Measurements from ENCODE around the gene RHOA.

The RHOA gene

GRCh38 chr3:49415931-49416601 is 4.3 kb upstream of the RHOA start:
- no CpG with 5 or more reads among the region's 4 CpGs for WGBS (ENCODE audit: extremely low coverage, insufficient coverage, insufficient read length)
- H4K91ac ChIP-seq (ENCODE audit: low read depth, low read length): no peak overlapping the region
- H2BK12ac ChIP-seq (ENCODE audit: low read length): no peak overlapping the region
- H3K4me3 ChIP-seq (ENCODE audit: low read depth, low read length): no peak overlapping the region
- H3K4me2 ChIP-seq (ENCODE audit: low read length): no peak overlapping the region
- peaks cover 2 to 11% of the 10 kb centered on the region in 2 experiments for H3K36me3 ChIP-seq (ENCODE audit: control insufficient read depth in 1 of 2, insufficient read depth in 2 of 2, low read length in 2 of 2)
- peaks cover 11% of the 10 kb centered on the region for H3K79me2 ChIP-seq (ENCODE audit: control insufficient read depth, insufficient read depth, low read length, poor library complexity)
- peak; percentile 94 for DNase-seq
- no peak overlapping the region for H4K12ac ChIP-seq (ENCODE audit: low read depth, low read length)
- H3K18ac ChIP-seq (ENCODE audit: low read length): no peak overlapping the region
- no peak overlapping the region for H3K9ac ChIP-seq (ENCODE audit: low read length)
- H4K8ac ChIP-seq (ENCODE audit: low read depth, low read length): no peak overlapping the region
- H3K27me3 ChIP-seq (ENCODE audit: insufficient read depth, low read length): no peaks in the 10 kb centered on the region
- H2AK5ac ChIP-seq (ENCODE audit: low read length): no peak overlapping the region
- peaks cover 33 to 38% of the 10 kb centered on the region in 2 experiments for H3K4me1 ChIP-seq (ENCODE audit: control insufficient read depth in 1 of 2, insufficient read depth in 2 of 2, low read length in 2 of 2)
- no peak overlapping the region for H2BK5ac ChIP-seq (ENCODE audit: low read depth, low read length, poor library complexity)
- no peak overlapping the region for H3K14ac ChIP-seq (ENCODE audit: low read length)
- H2AFZ ChIP-seq (ENCODE audit: insufficient read depth, low read length, poor library complexity): no peak overlapping the region
- no peak overlapping the region for H3K27ac ChIP-seq (ENCODE audit: low read depth, low read length)
- peaks cover 22% of the 10 kb centered on the region for H3K79me1 ChIP-seq (ENCODE audit: low read length)
- no peak overlapping the region for H3K23ac ChIP-seq (ENCODE audit: low read length)
- H3K4ac ChIP-seq (ENCODE audit: low read depth, low read length): no peak overlapping the region
- H3K9me3 ChIP-seq (ENCODE audit: insufficient read depth, low read depth, low read length): peaks cover 2% of the 10 kb centered on the region
- no peak overlapping the region for H2BK120ac ChIP-seq (ENCODE audit: insufficient read depth, low read length, poor library complexity)

DNA sequence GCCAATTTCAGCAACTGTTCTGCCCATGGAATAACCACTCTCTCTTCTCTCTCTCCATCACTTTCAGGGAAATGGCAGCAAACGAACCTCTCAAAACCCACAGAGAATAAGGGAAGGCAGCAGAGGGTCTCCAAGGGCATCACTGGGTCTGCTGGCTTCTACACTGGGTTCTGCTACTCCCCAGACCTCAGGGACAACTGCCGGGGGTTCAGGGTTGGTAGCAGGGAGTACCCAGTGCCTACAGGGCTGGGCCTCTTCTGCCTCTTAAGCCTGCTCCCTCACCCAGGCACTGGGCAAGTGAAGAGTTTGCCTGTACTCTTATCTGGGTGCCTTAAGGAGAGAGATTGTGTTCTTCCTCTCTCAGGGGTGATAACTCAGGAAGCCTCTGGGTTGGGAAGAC is 3.0 kb upstream of the RHOA start:
- no CpG with 5 or more reads among the region's 2 CpGs for WGBS (ENCODE audit: extremely low coverage, insufficient coverage, insufficient read length)
- H3K14ac ChIP-seq (ENCODE audit: low read length): no peak overlapping the region
- no peak overlapping the region for H4K91ac ChIP-seq (ENCODE audit: low read depth, low read length)
- H3K9ac ChIP-seq (ENCODE audit: low read length): no peak overlapping the region
- H3K79me1 ChIP-seq (ENCODE audit: low read length): peaks cover 22% of the 10 kb centered on the region
- no peak overlapping the region for H2BK12ac ChIP-seq (ENCODE audit: low read length)
- no peak overlapping the region for H3K4me3 ChIP-seq (ENCODE audit: low read depth, low read length)
- no peak overlapping the region for H4K8ac ChIP-seq (ENCODE audit: low read depth, low read length)
- H3K27me3 ChIP-seq (ENCODE audit: insufficient read depth, low read length): no peaks in the 10 kb centered on the region
- H2BK5ac ChIP-seq (ENCODE audit: low read depth, low read length, poor library complexity): no peak overlapping the region
- H3K4me2 ChIP-seq (ENCODE audit: low read length): no peak overlapping the region
- H3K18ac ChIP-seq (ENCODE audit: low read length): no peak overlapping the region
- H4K12ac ChIP-seq (ENCODE audit: low read depth, low read length): no peak overlapping the region
- peaks cover 30 to 40% of the 10 kb centered on the region in 2 experiments for H3K4me1 ChIP-seq (ENCODE audit: control insufficient read depth in 1 of 2, insufficient read depth in 2 of 2, low read length in 2 of 2)
- DNase-seq: no peak
- peaks cover 2% of the 10 kb centered on the region for H3K9me3 ChIP-seq (ENCODE audit: insufficient read depth, low read depth, low read length)
- no peak overlapping the region for H3K27ac ChIP-seq (ENCODE audit: low read depth, low read length)
- H3K23ac ChIP-seq (ENCODE audit: low read length): no peak overlapping the region
- H2BK120ac ChIP-seq (ENCODE audit: insufficient read depth, low read length, poor library complexity): no peak overlapping the region
- no peak overlapping the region for H2AFZ ChIP-seq (ENCODE audit: insufficient read depth, low read length, poor library complexity)
- H3K36me3 ChIP-seq (ENCODE audit: control insufficient read depth in 1 of 2, insufficient read depth in 2 of 2, low read length in 2 of 2): peaks cover 2 to 11% of the 10 kb centered on the region in 2 experiments
- no peak overlapping the region for H2AK5ac ChIP-seq (ENCODE audit: low read length)
- peaks cover 13% of the 10 kb centered on the region for H3K79me2 ChIP-seq (ENCODE audit: control insufficient read depth, insufficient read depth, low read length, poor library complexity)
- H3K4ac ChIP-seq (ENCODE audit: low read depth, low read length): no peak overlapping the region

DNA sequence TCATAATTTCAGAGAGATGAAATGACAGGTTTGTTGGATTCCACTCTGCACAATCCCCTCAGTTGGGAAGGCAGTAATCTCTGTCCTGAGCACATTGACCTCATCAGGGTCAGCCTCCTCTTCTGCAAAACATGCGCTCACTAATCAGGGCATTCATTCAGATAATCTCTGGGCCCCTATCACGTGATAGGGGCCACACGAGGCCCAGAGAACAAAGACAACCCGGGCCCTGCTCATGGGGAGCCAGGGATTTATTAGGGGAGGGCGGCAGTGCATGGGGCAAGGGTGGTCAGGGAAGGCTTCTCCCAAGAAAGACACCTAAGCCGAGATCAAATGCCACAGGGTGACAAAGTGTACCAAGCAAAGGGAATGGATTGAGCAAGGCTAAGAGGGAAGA is 1.6 kb upstream of the RHOA start:
- Histone ChIP-seq H3K14ac (ENCODE audit: low read length) (no peak overlapping the region), H2BK120ac (ENCODE audit: insufficient read depth, low read length, poor library complexity) (no peak overlapping the region), H3K4ac (ENCODE audit: low read depth, low read length) (no peak overlapping the region), H3K79me1 (ENCODE audit: low read length) (peaks cover 19% of the 10 kb centered on the region), H2AFZ (ENCODE audit: insufficient read depth, low read length, poor library complexity) (no peak overlapping the region), H4K12ac (ENCODE audit: low read depth, low read length) (no peak overlapping the region), H3K4me1 (ENCODE audit: control insufficient read depth in 1 of 2, insufficient read depth in 2 of 2, low read length in 2 of 2) (peaks cover 23 to 34% of the 10 kb centered on the region in 2 experiments), H4K91ac (ENCODE audit: low read depth, low read length) (no peak overlapping the region), H3K18ac (ENCODE audit: low read length) (no peak overlapping the region), H2BK12ac (ENCODE audit: low read length) (no peak overlapping the region), H3K36me3 (ENCODE audit: control insufficient read depth in 1 of 2, insufficient read depth in 2 of 2, low read length in 2 of 2) (peaks cover 2 to 11% of the 10 kb centered on the region in 2 experiments), H4K8ac (ENCODE audit: low read depth, low read length) (no peak overlapping the region), H2BK5ac (ENCODE audit: low read depth, low read length, poor library complexity) (no peak overlapping the region), H3K23ac (ENCODE audit: low read length) (no peak overlapping the region), H3K27ac (ENCODE audit: low read depth, low read length) (no peak overlapping the region), H3K4me2 (ENCODE audit: low read length) (peak overlapping the region; percentile 87), H3K9ac (ENCODE audit: low read length) (no peak overlapping the region), H3K27me3 (ENCODE audit: insufficient read depth, low read length) (no peaks in the 10 kb centered on the region), H3K9me3 (ENCODE audit: insufficient read depth, low read depth, low read length) (peaks cover 2% of the 10 kb centered on the region), H3K79me2 (ENCODE audit: control insufficient read depth, insufficient read depth, low read length, poor library complexity) (peaks cover 18% of the 10 kb centered on the region), H3K4me3 (ENCODE audit: low read depth, low read length) (no peak overlapping the region), H2AK5ac (ENCODE audit: low read length) (no peak overlapping the region)
- no peak for DNase-seq
- no CpG with 5 or more reads among the region's 6 CpGs for WGBS (ENCODE audit: extremely low coverage, insufficient coverage, insufficient read length)

DNA sequence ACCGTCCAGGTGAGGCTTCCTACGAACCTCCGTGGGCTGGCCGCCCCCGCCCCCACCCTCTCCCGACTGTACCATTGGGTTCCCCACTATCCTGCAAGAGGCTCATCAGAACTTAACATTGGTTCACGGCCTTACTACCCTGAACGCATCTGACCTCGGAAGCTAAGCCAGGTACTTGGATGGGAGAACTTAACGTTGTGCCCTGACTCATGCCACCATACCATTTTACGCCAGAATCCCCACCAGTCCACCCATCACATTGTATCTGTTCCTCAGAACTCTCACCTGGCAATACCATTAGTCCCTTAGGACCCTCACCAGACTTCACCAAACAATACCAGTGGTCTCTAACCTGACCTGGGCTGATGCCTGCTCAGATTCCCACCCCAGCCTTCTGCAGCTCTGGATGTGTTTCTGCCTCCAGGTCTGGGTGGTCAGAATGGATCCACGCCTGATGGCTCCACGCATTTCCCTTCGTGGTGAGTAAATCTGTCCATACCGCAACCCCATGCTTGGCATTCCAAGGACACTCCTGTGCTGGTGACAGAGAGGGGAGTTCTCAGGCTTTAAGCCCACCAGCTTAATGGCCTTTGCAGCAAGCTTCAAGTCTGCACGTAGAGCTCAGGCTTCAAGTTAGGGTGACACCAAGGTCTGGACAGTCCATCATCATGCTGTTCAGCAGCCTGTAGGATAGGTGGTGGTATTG is 1.0 kb upstream of the RHOA start:
- H2AFZ ChIP-seq (ENCODE audit: insufficient read depth, low read length, poor library complexity): peak overlapping the region; percentile 19
- H4K12ac ChIP-seq (ENCODE audit: low read depth, low read length): peak overlapping the region; percentile 76
- peak overlapping the region; percentile 86 for H3K27ac ChIP-seq (ENCODE audit: low read depth, low read length)
- peak overlapping the region; percentile 83 for H4K91ac ChIP-seq (ENCODE audit: low read depth, low read length)
- peak overlapping the region; percentile 19 for H2BK5ac ChIP-seq (ENCODE audit: low read depth, low read length, poor library complexity)
- peak overlapping the region; percentile 88 for H3K14ac ChIP-seq (ENCODE audit: low read length)
- no peak overlapping the region for H3K23ac ChIP-seq (ENCODE audit: low read length)
- no peak overlapping the region for H2BK12ac ChIP-seq (ENCODE audit: low read length)
- H4K8ac ChIP-seq (ENCODE audit: low read depth, low read length): peak overlapping the region; percentile 84
- H3K27me3 ChIP-seq (ENCODE audit: insufficient read depth, low read length): no peaks in the 10 kb centered on the region
- H2BK120ac ChIP-seq (ENCODE audit: insufficient read depth, low read length, poor library complexity): peak overlapping the region; percentile 46
- H3K9ac ChIP-seq (ENCODE audit: low read length): peak overlapping the region; percentile 94
- H3K18ac ChIP-seq (ENCODE audit: low read length): peak overlapping the region; percentile 51
- H3K79me1 ChIP-seq (ENCODE audit: low read length): peaks cover 18% of the 10 kb centered on the region
- H3K9me3 ChIP-seq (ENCODE audit: insufficient read depth, low read depth, low read length): peaks cover 2% of the 10 kb centered on the region
- H2AK5ac ChIP-seq (ENCODE audit: low read length): peak overlapping the region; percentile 44
- WGBS (ENCODE audit: extremely low coverage, insufficient coverage, insufficient read length): no CpG with 5 or more reads among the region's 16 CpGs
- H3K4me3 ChIP-seq (ENCODE audit: low read depth, low read length): peak overlapping the region; percentile 87
- H3K4me1 ChIP-seq (ENCODE audit: control insufficient read depth in 1 of 2, insufficient read depth in 2 of 2, low read length in 2 of 2): peaks cover 21 to 32% of the 10 kb centered on the region in 2 experiments
- peak overlapping the region; percentile 30 for H3K4ac ChIP-seq (ENCODE audit: low read depth, low read length)
- peak overlapping the region; percentile 87 for H3K4me2 ChIP-seq (ENCODE audit: low read length)
- peaks cover 2 to 11% of the 10 kb centered on the region in 2 experiments for H3K36me3 ChIP-seq (ENCODE audit: control insufficient read depth in 1 of 2, insufficient read depth in 2 of 2, low read length in 2 of 2)
- DNase-seq: no peak
- peaks cover 19% of the 10 kb centered on the region for H3K79me2 ChIP-seq (ENCODE audit: control insufficient read depth, insufficient read depth, low read length, poor library complexity)
